ENCODE measurements around the gene KRTAP10-8. TPM values are rescaled to one million over a fixed set of nuclear protein-coding genes. Genes with fewer than 3 reads are reported as not detected.

The KRTAP10-8 gene
- polyA plus RNA-seq, 1 donor from 2014 or later, result not detected

GRCh38 chr21:44612669-44613229 is 870 bp downstream of the KRTAP10-8 start:
- no peak overlapping the region for H3K9ac ChIP-seq (ENCODE audit: low read length)

More at GRCh38 chr21:44612669-44613229, 870 bp downstream of the KRTAP10-8 start:
- Histone ChIP-seq H3K27ac (ENCODE audit: low read length) (no peak overlapping the region), H2AFZ (ENCODE audit: low read depth, low read length) (no peak overlapping the region), H3K9me3 (ENCODE audit: low read length) (no peaks in the 10 kb centered on the region), H3K4me3 (ENCODE audit: low read length) (no peak overlapping the region), H3K4me2 (ENCODE audit: low read length) (no peak overlapping the region), H3K79me2 (replicated peaks; ENCODE audit: insufficient read depth, low read length) (no peaks in the 10 kb centered on the region), H3F3A (ENCODE audit: insufficient read depth, low read length, poor library complexity, severe bottlenecking) (no peaks in the 10 kb centered on the region), H3K9me2 (ENCODE audit: insufficient read depth, low read length) (no peaks in the 10 kb centered on the region), H3K36me3 (ENCODE audit: insufficient read depth, low read length) (no peaks in the 10 kb centered on the region), H4K20me1 (ENCODE audit: insufficient read depth) (no peaks in the 10 kb centered on the region), H3K27me3 (ENCODE audit: insufficient read depth, low read depth, low read length) (no peaks in the 10 kb centered on the region)
- TF ChIP-seq CTCF (IDR thresholded peaks at IDR 0.05; ENCODE audit: poor library complexity, severe bottlenecking), result no peak
- TF ChIP-seq RAD21 (conservative IDR thresholded peaks at IDR 0.05), result no peak
- TF ChIP-seq POLR2AphosphoS5 (IDR thresholded peaks at IDR 0.05), result no peak
- no peak for TF ChIP-seq EP300 (conservative IDR thresholded peaks at IDR 0.05; ENCODE audit: poor library complexity, severe bottlenecking)
- no peak for TF ChIP-seq SMC3 (conservative IDR thresholded peaks at IDR 0.05; ENCODE audit: poor library complexity)
- no peak for TF ChIP-seq EZH2 (IDR thresholded peaks at IDR 0.05; ENCODE audit: borderline replicate concordance, insufficient read depth, low read length, poor library complexity, severe bottlenecking)
- no peak for TF ChIP-seq MXI1 (conservative IDR thresholded peaks at IDR 0.05; ENCODE audit: poor library complexity, severe bottlenecking)
- TF ChIP-seq REST (IDR thresholded peaks at IDR 0.05; ENCODE audit: borderline replicate concordance), result no peak
- TF ChIP-seq TAF1 (IDR thresholded peaks at IDR 0.05; ENCODE audit: low read depth), result no peak
